ENCODE data around the gene SLC25A13. TPM values are rescaled to one million over a fixed set of nuclear protein-coding genes. Genes with fewer than 3 reads are reported as not detected.

Gene SLC25A13
- total RNA-seq, 1 experiment from 2014 or later, result 71.7 TPM

GRCh38 chr7:96253441-96253840 is 68.5 kb downstream of the SLC25A13 start:
- no peaks in the 10 kb centered on the region for H3K23me2 ChIP-seq (ENCODE audit: insufficient read length, low read depth, low read length, poor library complexity, severe bottlenecking)
- H3K27ac ChIP-seq (ENCODE audit: insufficient read length, low read depth, low read length), result no peak overlapping the region
- no peaks in the 10 kb centered on the region; the same call in 1 of the 2 replicates for H3K79me2 ChIP-seq (ENCODE audit: insufficient read depth, low read length)

More at GRCh38 chr7:96253441-96253840, 68.5 kb downstream of the SLC25A13 start:
- Mint-ChIP-seq H3K4me3 (no peak overlapping the region), H3K4me1 (peaks cover 9 to 12% of the 10 kb centered on the region in 2 experiments), H3K36me3 (ENCODE audit: insufficient read depth in 1 of 3, low read depth in 3 of 3) (peaks cover 5 to 14% (median 10%) of the 10 kb centered on the region in 3 experiments; a peak in 6 of 7 replicates), H3K27ac (no peak overlapping the region), H3K27me3 (ENCODE audit: low read depth) (no peaks in the 10 kb centered on the region), H3K9me3 (peaks cover 11 to 13% of the 10 kb centered on the region in 2 experiments; a peak in 4 of 5 replicates)
- WGBS (ENCODE audit: extremely low coverage, insufficient read length, low lambda C conversion rate), result no CpG with 5 or more reads among the region's 2 CpGs
- Histone ChIP-seq H2BK15ac (ENCODE audit: low read depth, low read length) (no peak overlapping the region), H2BK20ac (ENCODE audit: low read depth, low read length, poor library complexity, severe bottlenecking) (no peak overlapping the region), H3K79me1 (ENCODE audit: insufficient read depth, low read depth, low read length, poor library complexity, severe bottlenecking) (no peaks in the 10 kb centered on the region), H4K5ac (ENCODE audit: insufficient read length, low read depth, low read length) (no peak overlapping the region), H2AFZ (ENCODE audit: low read length) (no peak overlapping the region), H4K8ac (replicated peaks; ENCODE audit: insufficient read length, low read depth, low read length) (no peak overlapping the region), H3K56ac (ENCODE audit: insufficient read length, low read depth, low read length) (no peak overlapping the region), H3K27me3 (ENCODE audit: insufficient read depth, low read length) (no peaks in the 10 kb centered on the region), H3K14ac (ENCODE audit: insufficient read depth, low read length) (no peak overlapping the region), H3K9ac (ENCODE audit: extremely low read depth, insufficient read length, low read length) (no peak overlapping the region), H2BK12ac (ENCODE audit: insufficient read length, low read depth, low read length) (no peak overlapping the region), H2BK120ac (ENCODE audit: low read depth, low read length, poor library complexity, severe bottlenecking) (no peak overlapping the region), H3K18ac (ENCODE audit: insufficient read length, low read depth, low read length) (no peak overlapping the region), H3K23ac (ENCODE audit: insufficient read length, low read depth, low read length) (no peak overlapping the region), H4K20me1 (ENCODE audit: control insufficient read depth, insufficient read depth, insufficient read length) (no peaks in the 10 kb centered on the region), H3K4me2 (ENCODE audit: insufficient read depth, insufficient read length, low read length) (no peak overlapping the region), H4K91ac (ENCODE audit: insufficient read length, low read depth, low read length) (no peak overlapping the region), H2AK5ac (ENCODE audit: insufficient read length, low read length) (no peak overlapping the region), H3T11ph (ENCODE audit: low read length) (no peak overlapping the region), H3K9me3 (ENCODE audit: control insufficient read depth, low read depth, low read length) (no peaks in the 10 kb centered on the region), H3K4ac (ENCODE audit: low read depth, low read length) (no peak overlapping the region), H2BK5ac (ENCODE audit: insufficient read length, low read length) (no peak overlapping the region), H3K4me1 (ENCODE audit: insufficient read depth, low read length) (no peaks in the 10 kb centered on the region; the same call in 1 of the 2 replicates)
- no peak for TF ChIP-seq CTCF (conservative IDR thresholded peaks at IDR 0.05)
- DNase-seq, result no peak

All from H9 (cell line).